AG10803 (cell line): Measurements from ENCODE around the gene MCHR2.
A peak's percentile ranks its signal among the peaks of the same experiment; 100 is the strongest.
"Not testable (repeated sequence)": the region's sequence is repeated elsewhere in the genome, so short reads cannot be mapped to it uniquely, and the experiment has no call there.

ENCODE experiments used
- DNase-seq: peaks from one replicate; pipeline ENCODE4 v3.0.0; 2010; ENCODE audit warnings: low read depth
- H3K4me3 ChIP-seq: 2 replicates; pipeline ENCODE4 v1.5.1; 2011; ENCODE audit warnings: mild to moderate bottlenecking, low read length, control low read depth
- CTCF ChIP-seq: conservative IDR thresholded peaks from 2 replicates; pipeline ENCODE4 v1.5.1; 2011; ENCODE audit warnings: mild to moderate bottlenecking, low read length, control low read depth, inconsistent platforms

Gene MCHR2

GRCh38 chr6:99993533-99994251 lies at the start of gene MCHR2:
Gene MCHR2, minus strand, starts transcription at chr6:99994223. Its CDS starts 38,076 bp downstream, at chr6:99956147.
- TF ChIP-seq CTCF: no peak
- no peak for DNase-seq
- H3K4me3 ChIP-seq: peak within 1 kb of the TSS; percentile 28

- not testable (repeated sequence) for DNase-seq, H3K4me3 ChIP-seq
Observed at GRCh38 chr6:100038546-100038945, 44.5 kb upstream of the MCHR2 start.

- TF ChIP-seq CTCF: no peak
- DNase-seq: no peak
- no peak overlapping the region for H3K4me3 ChIP-seq
Observed at GRCh38 chr6:100035873-100036653, 42.0 kb upstream of the MCHR2 start.

- no peak for TF ChIP-seq CTCF
- DNase-seq: no peak
- H3K4me3 ChIP-seq: no peak overlapping the region
Observed at GRCh38 chr6:100023798-100024197, 29.8 kb upstream of the MCHR2 start.

- TF ChIP-seq CTCF: no peak
- DNase-seq: no peak
- H3K4me3 ChIP-seq: no peak overlapping the region
Observed at GRCh38 chr6:100022847-100023246, 28.8 kb upstream of the MCHR2 start.

- no peak overlapping the region for H3K4me3 ChIP-seq
- TF ChIP-seq CTCF: no peak
- no peak for DNase-seq
Observed at GRCh38 chr6:100008857-100009256, 14.8 kb upstream of the MCHR2 start.

GRCh38 chr6:100001915-100002388 lies 7.9 kb upstream of the MCHR2 start:
- peak; percentile 99 for TF ChIP-seq CTCF
- no peak overlapping the region for H3K4me3 ChIP-seq
- DNase-seq: peak; percentile 70
